SK-N-SH (cell line): ENCODE data around the gene ANKFN1.

Source experiments
- CTCF ChIP-seq: fragments of 200-600 bp; sonication (generic); IDR thresholded peaks from 2 replicates; pipeline ENCODE4 v1.6.1; 2017; ENCODE audit warnings: antibody characterized with exemption, mild to moderate bottlenecking, moderate library complexity
- POLR2AphosphoS5 ChIP-seq: IDR thresholded peaks from 2 replicates; pipeline ENCODE4 v1.6.1; 2012; ENCODE audit warnings: low read depth, low read length

DNA sequence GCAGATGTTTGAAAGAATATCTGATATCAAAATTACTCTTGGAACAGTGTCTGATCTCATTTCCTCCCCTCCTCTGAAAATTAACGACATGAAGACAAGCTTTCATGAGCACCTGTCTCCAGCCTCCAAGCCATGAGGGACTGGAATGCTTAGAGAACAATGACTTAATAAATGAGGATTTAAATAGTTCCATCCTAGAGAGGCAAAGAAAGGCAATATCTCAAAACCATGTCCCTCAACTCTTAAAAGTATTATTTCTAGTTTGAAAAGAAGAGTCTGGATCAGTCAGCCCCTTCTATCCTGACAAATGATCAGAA lies 137.5 kb downstream of the ANKFN1 start:
- TF ChIP-seq POLR2AphosphoS5 (no peak), CTCF (no peak)
